GM18870 (cell line): ENCODE results near the gene UBA52.

Experiments used
- ATAC-seq: cut with Tn5 transposase; IDR thresholded peaks from one replicate; pipeline ENCODE4 v1.9.1; 2021; ENCODE audit warnings: moderate library complexity; ENCODE audit not compliant: unreplicated experiment

Gene UBA52

GRCh38 chr19:18551631-18552030 is 20.0 kb upstream of the UBA52 start:
- ATAC-seq = no peak

GRCh38 chr19:18557411-18558201 is 14.1 kb upstream of the UBA52 start, which contains the start of gene KXD1:
TSS of gene KXD1 (plus strand) at chr19:18557870. CDS start at chr19:18562057, 4,187 bp downstream.
- peak; percentile 85 for ATAC-seq

GRCh38 chr19:18558202-18558555 is 13.5 kb upstream of the UBA52 start:
- no peak for ATAC-seq

- ATAC-seq = no peak
These were observed 13.1 kb upstream of the UBA52 start for GRCh38 chr19:18558604-18559003.

- no peak for ATAC-seq
These were observed 12.0 kb upstream of the UBA52 start for GRCh38 chr19:18559685-18560084.

GRCh38 chr19:18562086-18562485 is 9.6 kb upstream of the UBA52 start:
- ATAC-seq = no peak

- no peak for ATAC-seq
These were observed 4.7 kb upstream of the UBA52 start for GRCh38 chr19:18566953-18567352.

GRCh38 chr19:18568367-18568766 is 3.3 kb upstream of the UBA52 start:
- no peak for ATAC-seq

GRCh38 chr19:18574691-18575291 is 3.1 kb downstream of the UBA52 start:
- ATAC-seq = no peak

GRCh38 chr19:18576383-18576782 is 4.7 kb downstream of the UBA52 start:
- ATAC-seq = no peak

GRCh38 chr19:18577365-18577914 is 5.8 kb downstream of the UBA52 start:
- no peak for ATAC-seq

- no peak for ATAC-seq
These were observed 8.7 kb downstream of the UBA52 start for GRCh38 chr19:18580311-18580710.

GRCh38 chr19:18586306-18586705 is 14.6 kb downstream of the UBA52 start:
- ATAC-seq = no peak

GRCh38 chr19:18587561-18587960 is 15.9 kb downstream of the UBA52 start:
- ATAC-seq = no peak

GRCh38 chr19:18587962-18588610 is 16.4 kb downstream of the UBA52 start:
- ATAC-seq = no peak

- no peak for ATAC-seq
These were observed 17.1 kb downstream of the UBA52 start, which contains the start of gene REX1BD for GRCh38 chr19:18588611-18589379. TSS of gene REX1BD (plus strand) at chr19:18588798. CDS start at chr19:18588802, 4 bp downstream.

GRCh38 chr19:18589380-18590272 is 18.0 kb downstream of the UBA52 start:
- ATAC-seq = no peak

- ATAC-seq = no peak
These were observed 18.9 kb downstream of the UBA52 start for GRCh38 chr19:18590273-18591272.
